Amniotic epithelial cell (primary cell): Measurements from ENCODE around the gene STX5.
"Not testable (repeated sequence)": the region's sequence is repeated elsewhere in the genome, so short reads cannot be mapped to it uniquely, and the experiment has no call there.

Experiments used
- DNase-seq: peaks from one replicate; pipeline ENCODE4 v3.0.0-alpha.2; 2010; ENCODE audit warnings: low read depth

STX5 gene

DNA sequence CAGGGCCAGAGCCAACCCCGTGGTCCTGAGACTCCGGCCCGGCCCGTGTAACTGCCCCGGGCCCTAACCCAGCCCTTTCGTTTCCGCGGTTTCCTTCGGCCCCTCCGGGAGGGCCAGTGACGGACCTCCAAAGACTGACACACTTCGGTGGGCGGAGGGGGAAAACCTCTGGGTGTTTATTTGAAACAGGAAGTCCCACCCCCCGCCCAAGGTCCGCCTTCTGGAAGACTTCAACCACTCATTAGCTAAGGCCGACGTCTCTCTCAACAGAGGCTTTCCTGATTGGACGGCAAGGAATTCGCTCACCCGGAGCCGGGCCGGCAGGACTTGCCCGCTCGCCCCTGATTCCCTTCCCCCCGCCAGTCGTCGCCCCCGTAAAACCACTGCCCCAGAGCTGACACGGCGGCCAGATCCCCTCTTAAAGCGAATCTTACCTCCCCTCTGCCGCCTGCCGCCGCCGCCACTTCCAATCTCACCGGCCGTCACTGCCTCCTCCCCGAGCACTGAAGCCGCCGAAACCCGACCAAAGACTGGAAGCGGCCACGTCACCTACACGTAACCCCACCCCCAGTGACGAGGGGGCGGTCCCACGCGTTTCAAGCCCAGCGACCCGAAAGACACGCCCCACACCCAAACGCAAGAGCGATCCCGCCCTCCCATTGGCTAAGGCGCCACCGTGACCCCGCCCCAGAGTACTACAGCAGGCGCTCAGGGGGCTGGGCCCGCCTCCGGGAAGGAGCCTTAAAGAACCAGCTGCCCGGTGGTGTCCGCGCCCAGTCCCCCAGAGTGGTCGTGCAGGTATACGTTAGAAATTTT is at the start of gene STX5:
Gene STX5 (minus strand): TSS at position 532 of the 816 bp plus-strand sequence. CDS start 808 bp downstream, outside the sequence.
- DNase-seq: peak; percentile 98

- peak; percentile 81 for DNase-seq
Measured at GRCh38 chr11:62880803-62881578, 49.1 kb upstream of the STX5 start, which contains the start of gene SLC3A2. SLC3A2 (plus strand) TSS chr11:62880896; CDS start chr11:62881024, 128 bp downstream.

GRCh38 chr11:62880231-62880802 is 48.5 kb upstream of the STX5 start:
- peak; percentile 93 for DNase-seq

GRCh38 chr11:62879235-62879978 is 47.6 kb upstream of the STX5 start:
- DNase-seq: no peak

DNA sequence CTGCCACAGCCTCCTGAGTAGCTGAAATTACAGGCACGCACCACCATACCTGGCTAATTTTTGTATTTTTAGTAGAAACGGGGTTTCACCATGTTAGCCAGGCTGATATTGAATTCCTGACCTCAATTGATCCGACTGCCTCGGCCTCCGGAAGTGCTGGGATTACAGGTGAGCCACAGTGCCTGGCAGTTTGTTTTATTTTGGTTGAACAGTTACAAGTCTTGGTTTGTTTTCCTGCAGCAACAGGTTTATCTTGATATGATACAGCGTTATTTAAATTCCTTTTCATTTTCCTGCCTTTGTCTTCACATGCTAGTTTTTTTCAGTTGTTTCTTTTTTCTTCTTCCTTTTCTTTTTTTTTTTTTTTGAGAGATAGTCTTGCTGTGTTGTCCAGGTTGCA is 44.9 kb upstream of the STX5 start:
- DNase-seq: no peak

GRCh38 chr11:62875698-62876478 is 44.0 kb upstream of the STX5 start:
- DNase-seq: no peak

DNA sequence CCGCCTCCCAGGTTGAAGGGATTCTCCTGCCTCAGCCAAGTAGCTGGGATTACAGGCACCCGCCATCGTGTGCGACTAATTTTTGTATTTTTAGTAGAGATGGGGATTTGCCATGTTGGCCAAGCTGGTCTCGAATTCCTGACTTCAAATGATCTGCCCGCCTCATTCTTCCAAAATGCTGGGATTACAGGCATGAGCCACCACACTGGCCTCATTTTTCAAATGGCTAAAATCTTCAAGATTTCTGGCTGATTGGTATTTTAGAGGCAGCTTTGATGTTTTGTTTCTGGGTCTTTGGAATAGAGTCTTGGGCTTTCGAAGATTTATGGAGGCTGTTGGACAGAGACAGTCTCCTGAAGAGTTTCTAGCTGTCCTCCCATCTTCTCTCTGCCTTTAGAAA is 43.0 kb upstream of the STX5 start:
- DNase-seq: no peak

DNA sequence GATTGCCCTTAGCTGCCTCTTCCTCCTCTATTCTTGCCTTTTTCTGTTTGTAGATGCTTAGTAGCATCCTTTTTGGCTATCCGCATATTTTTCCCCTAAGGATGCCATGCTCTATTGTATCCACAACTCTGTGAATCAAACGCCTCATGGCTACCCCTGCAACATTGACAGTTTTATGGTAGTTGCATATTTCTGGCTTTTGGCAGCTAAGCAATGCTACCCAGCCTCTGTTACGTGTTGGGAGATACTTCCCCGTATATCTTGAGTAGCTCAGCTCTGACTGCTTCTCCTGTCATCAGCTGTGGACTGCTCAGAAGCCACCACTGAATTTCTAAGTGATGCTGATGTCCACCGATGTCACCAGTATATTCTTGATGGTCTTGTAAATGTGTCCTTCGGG is 33.8 kb upstream of the STX5 start:
- DNase-seq: no peak

DNA sequence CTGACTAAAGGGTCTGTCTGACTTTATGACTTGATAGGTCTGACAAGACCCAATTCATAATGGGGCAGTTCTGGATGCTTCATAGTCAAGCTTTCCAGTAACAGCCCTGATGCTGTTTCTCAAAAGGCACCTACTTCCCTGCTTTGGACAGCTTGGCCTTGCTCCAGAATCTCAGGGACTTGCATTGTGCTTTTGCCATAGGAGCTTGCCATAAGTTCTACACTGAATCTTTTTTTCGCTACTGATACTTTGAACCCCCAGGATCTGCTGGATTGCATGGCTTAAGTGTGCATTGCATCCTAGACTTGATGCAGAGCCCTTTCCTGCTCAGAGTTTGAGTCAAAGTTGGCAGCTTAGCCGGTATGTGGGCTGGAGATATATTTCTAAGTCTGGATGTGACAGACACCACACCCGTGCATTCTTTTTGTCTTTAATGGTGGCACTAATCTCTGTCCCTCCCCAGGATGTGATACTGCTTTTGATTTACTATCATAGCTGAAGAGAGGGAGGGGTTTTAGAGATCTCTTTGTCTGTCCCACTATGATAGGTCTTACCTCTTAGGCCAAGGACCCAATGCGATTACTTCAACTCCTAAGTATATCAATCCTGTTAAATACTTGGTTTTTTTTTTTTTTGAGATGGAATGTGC is 32.0 kb upstream of the STX5 start:
- DNase-seq: no peak

GRCh38 chr11:62861564-62862192 is 29.8 kb upstream of the STX5 start:
- DNase-seq: not testable (repeated sequence)

- no peak for DNase-seq
Measured at GRCh38 chr11:62860835-62861563, 29.1 kb upstream of the STX5 start.

- DNase-seq: not testable (repeated sequence)
Measured at GRCh38 chr11:62859281-62859703, 27.4 kb upstream of the STX5 start.

DNA sequence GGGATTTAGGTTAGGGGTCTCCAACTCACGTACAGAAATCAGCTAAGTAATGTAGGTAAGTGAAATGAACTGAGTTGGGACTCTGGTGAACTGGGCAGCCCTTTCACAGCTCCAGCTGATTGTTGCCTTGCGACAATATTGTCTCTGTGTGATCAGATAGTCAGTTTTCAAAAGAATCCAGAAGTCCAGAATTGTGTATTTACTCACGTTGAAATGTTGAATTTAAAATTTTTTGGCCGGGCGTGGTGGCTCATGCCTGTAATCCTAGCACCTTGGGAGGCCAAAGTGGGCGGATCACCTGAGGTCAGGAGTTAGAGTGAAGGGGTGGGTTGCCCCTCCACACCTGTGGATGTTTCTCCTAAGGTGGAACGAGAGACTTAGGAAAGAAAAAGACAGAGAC is 26.4 kb upstream of the STX5 start:
- no peak for DNase-seq

GRCh38 chr11:62857541-62857982 is 25.7 kb upstream of the STX5 start:
- DNase-seq: no peak

GRCh38 chr11:62856333-62856895 is 24.6 kb upstream of the STX5 start:
- no peak for DNase-seq

GRCh38 chr11:62855571-62856332 is 23.9 kb upstream of the STX5 start:
- DNase-seq: peak; percentile 96

DNA sequence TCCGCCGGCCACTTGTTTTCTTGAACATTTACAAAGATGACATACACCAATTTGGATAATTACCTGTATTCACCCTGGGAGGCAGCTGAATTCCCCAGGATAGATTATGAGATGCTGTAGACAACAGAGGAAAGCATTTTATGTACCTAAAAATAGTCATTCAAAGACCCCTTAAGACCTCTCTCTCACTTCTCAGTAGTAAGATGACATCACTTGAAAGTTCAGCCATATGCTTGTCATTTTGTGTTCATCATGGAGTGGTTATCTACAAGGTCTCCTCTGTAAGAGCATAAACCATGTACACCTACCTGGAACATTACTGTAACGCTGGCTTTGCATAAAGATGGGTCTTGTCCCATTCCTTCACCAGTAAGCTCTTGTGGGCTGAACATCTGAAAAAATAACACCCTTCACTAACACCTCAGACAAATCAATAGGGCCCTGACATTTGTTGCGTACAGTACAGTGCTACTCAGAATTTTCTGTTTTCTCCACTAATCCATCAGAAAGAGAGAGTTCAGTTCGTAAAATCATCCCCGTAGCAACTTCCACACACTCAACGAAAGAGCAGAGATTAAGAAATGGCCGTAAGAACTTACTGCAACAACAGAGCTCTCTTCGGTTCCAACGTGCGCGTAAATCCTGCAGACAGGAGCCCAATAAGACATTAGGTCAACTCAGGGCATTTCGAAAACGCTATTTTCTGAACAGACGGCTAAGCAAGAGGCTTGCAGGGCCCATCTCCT is 23.1 kb upstream of the STX5 start:
- DNase-seq: no peak
